BJ (cell line): Measurements from ENCODE around the gene ECSIT. TPM values are rescaled to one million over a fixed set of nuclear protein-coding genes. Genes with fewer than 3 reads are reported as not detected.

ENCODE experiments used
- CTCF ChIA-PET: fragments of 350-600 bp; formaldehyde crosslinking; extraction: SDS; loops from one replicate; lab custom pipeline; 2021; ENCODE audit warnings: antibody characterized with exemption, inconsistent platforms; lab: Yijun Ruan, JAX
- POLR2A ChIA-PET: fragments of 300-600 bp; sonication (Branson Sonifier 250); formaldehyde crosslinking; extraction: SDS; loops from one replicate; lab custom pipeline; 2021; ENCODE audit warnings: antibody characterized with exemption; lab: Charles Lee
- DNase-seq: peaks from one replicate; pipeline ENCODE4 v3.0.0-alpha.2; 2011; ENCODE audit warnings: low read depth
- H3K27me3 ChIP-seq: 2 replicates; pipeline ENCODE4 v1.6.0; 2011; ENCODE audit warnings: low read length; ENCODE audit not compliant: control insufficient read depth, insufficient read depth
- H3K36me3 ChIP-seq: 2 replicates; pipeline ENCODE4 v1.5.1; 2011; ENCODE audit warnings: low read length; ENCODE audit not compliant: control insufficient read depth, insufficient read depth
- H3K4me3 ChIP-seq: 2 replicates; pipeline ENCODE4 v1.5.1; 2011; ENCODE audit warnings: low read depth, mild to moderate bottlenecking, control low read depth, low read length
- polyA plus RNA-seq: library from polyadenylated mRNA; depleted of rRNA; stranded (reverse); fragments of >200 nt; gene quantifications from 2 replicates; pipeline ENCODE4 v1.2.3, GENCODE V29; 2011
- TF ChIP-seq, protein P1 (sequence below): IDR thresholded peaks from 2 replicates; pipeline ENCODE4 v1.5.1; 2011; ENCODE audit warnings: low read depth, mild to moderate bottlenecking, control low read depth, inconsistent platforms, low read length, moderate library complexity; ENCODE audit not compliant: insufficient read depth

The ECSIT gene
- polyA plus RNA-seq, 1 experiment, result 45.2 TPM

DNA sequence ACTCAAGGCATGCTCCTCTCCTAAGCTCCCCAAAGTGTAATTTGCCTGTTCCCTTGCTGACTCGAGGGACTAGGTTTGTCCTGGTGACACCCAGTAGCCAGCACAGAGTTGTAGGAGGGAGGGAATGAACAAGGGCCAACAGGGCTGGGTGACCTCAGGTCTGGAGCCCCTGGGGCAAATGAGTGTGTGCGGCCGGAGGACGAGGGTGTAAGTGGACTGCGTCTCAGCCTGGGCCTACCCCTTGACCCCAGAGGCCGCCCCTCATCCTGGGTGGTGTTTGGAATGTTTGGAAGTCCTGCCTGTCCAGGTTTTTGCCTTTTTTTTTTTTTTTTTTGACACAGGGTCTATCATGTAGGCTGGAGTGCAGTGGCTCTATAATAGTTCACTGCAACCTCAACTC, 22.0 kb downstream of the ECSIT start:
- TF ChIP-seq, protein P1, sequence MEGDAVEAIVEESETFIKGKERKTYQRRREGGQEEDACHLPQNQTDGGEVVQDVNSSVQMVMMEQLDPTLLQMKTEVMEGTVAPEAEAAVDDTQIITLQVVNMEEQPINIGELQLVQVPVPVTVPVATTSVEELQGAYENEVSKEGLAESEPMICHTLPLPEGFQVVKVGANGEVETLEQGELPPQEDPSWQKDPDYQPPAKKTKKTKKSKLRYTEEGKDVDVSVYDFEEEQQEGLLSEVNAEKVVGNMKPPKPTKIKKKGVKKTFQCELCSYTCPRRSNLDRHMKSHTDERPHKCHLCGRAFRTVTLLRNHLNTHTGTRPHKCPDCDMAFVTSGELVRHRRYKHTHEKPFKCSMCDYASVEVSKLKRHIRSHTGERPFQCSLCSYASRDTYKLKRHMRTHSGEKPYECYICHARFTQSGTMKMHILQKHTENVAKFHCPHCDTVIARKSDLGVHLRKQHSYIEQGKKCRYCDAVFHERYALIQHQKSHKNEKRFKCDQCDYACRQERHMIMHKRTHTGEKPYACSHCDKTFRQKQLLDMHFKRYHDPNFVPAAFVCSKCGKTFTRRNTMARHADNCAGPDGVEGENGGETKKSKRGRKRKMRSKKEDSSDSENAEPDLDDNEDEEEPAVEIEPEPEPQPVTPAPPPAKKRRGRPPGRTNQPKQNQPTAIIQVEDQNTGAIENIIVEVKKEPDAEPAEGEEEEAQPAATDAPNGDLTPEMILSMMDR, result no peak
- no peak for DNase-seq
- Histone ChIP-seq H3K27me3 (no peaks in the 10 kb centered on the region), H3K4me3 (no peak overlapping the region), H3K36me3 (peaks cover 2% of the 10 kb centered on the region)
- ChIA-PET CTCF (interaction anchor here (1.4 kb wide), 1 partner anchor 220 kb away, joined by 4 read pairs; no protein-coding TSS in a partner anchor), POLR2A (no interaction called here)

DNA sequence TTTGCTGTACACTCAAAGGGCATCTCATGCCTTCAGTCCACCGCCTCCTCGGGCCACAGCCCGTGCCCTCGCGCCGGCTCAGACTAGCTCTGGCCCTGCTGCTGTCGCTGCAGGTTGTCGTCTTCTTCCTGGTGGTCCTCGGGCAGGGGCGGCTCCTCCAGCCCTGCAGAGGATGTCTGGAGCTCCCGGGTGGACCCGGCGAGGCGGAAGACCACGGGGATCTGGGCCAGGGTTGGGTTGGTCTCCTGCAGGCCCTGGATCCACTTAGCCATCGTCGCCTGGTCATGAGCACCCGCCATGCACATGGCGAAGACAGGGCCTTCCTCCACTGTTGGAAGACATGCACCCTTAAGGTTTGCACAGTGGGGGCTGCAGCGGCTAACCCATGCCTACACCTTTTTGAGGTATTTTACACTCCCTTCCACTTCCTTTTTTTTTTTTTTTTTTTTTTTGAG, 22.8 kb downstream of the ECSIT start:
- DNase-seq, result no peak
- POLR2A ChIA-PET, result no interaction called here
- Histone ChIP-seq H3K36me3 (peaks cover 2% of the 10 kb centered on the region), H3K4me3 (peak overlapping the region; percentile 90), H3K27me3 (no peaks in the 10 kb centered on the region)
- TF ChIP-seq, protein P1, result no peak
- CTCF ChIA-PET, result interaction anchor here (1.4 kb wide), 1 partner anchor 219 kb away, joined by 4 read pairs; no protein-coding TSS in a partner anchor

DNA sequence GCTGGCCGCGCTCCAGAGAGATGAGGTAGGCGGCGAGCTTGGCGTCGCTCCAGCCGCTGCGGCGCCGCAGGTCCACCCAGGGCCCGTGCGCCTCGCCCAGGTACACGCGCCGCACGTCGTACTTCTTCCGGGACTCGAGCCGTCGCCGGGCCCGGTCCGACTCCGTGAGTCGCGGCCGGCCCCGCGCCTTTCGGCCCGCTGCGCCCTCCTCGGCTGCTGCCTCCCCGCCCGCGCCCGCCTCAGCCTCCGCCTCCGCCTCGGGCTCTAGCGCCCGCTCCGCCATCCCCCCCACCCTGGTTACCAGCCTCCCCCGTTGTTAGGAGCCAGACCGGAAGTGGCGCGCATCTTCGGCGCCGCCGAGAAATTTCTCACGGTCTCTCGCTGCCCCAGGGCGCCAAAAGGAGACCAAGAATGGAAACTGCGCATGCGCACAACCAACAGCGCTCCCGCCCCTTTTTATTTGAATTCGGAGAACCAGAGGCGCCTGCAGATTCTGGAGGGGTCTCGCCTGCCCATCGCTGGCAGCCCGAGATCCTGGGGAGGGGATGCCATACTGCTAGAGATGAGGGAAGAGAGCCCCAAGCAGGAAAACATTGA, 23.3 kb downstream of the ECSIT start, which contains the start of gene ZNF653:
ZNF653 (minus strand) TSS at position 336 of the 597 bp plus-strand sequence; CDS start at position 283, 53 bp downstream.
- Histone ChIP-seq H3K36me3 (peaks cover 2% of the 10 kb centered on the region), H3K27me3 (no peaks in the 10 kb centered on the region), H3K4me3 (peak within 1 kb of the TSS; percentile 90)
- peak; percentile 49 for DNase-seq
- TF ChIP-seq, protein P1, result no peak
- ChIA-PET POLR2A (no interaction called here), CTCF (no interaction called here)

DNA sequence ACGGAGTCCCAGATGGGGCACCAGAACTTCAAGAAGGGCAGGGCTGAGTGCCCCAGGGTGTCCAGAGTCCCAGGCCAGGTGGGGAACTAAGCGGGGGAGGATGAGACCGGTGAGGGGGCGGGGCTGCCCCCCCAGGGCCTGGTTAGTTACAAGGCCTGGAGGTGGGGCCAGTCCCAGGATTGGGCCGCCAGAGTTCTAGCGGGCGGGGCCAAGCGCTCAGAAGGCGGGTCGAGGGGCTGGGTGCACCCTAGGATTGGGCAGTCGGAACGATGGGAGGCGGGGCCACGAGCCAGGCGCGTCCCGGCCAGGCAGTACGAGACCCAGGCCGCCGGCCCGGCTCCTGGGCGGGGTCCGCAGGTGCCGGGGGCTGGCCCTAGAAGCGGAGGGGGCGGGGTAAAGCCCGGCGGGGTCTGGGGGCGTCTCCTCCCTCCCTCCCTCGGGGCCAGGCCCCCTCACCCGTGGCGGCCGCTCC, 23.9 kb downstream of the ECSIT start:
- POLR2A ChIA-PET, result no interaction called here
- H3K27me3 ChIP-seq, result no peaks in the 10 kb centered on the region
- H3K36me3 ChIP-seq, result no peaks in the 10 kb centered on the region
- peak; percentile 68 for DNase-seq
- peak overlapping the region; percentile 90 for H3K4me3 ChIP-seq
- CTCF ChIA-PET, result no interaction called here
- TF ChIP-seq, protein P1, result no peak

DNA sequence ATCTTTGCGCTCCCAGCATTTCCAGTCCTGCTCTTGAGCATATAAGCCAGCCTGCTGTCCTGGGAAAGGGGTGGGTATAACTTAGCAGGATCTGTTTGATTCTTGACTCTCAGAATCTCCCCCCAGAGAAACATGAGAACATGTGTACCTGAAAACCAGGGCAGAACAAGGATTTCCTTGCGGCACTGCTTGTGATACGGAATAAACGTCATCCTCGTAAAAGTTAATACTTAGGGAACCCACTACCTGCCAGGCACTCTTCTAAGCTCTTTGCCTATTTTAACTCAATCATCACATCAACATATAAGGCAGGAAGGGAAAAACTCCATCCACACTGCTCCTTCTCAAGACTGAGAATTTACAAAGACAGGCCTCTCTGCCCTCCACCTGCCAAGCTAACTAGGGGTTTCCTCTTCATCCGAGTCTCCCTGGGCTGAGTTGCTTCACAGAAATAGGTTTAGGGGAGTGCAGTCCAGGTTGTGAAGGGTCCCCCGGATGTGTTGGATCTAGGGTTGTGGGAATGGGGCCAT, 24.4 kb downstream of the ECSIT start:
- CTCF ChIA-PET, result no interaction called here

More for the DNA sequence above, 24.4 kb downstream of the ECSIT start:
- DNase-seq, result no peak
- TF ChIP-seq, protein P1, result no peak
- POLR2A ChIA-PET, result no interaction called here
- Histone ChIP-seq H3K36me3 (no peaks in the 10 kb centered on the region), H3K4me3 (peak overlapping the region; percentile 90), H3K27me3 (no peaks in the 10 kb centered on the region)
